Esophagus muscularis mucosa (tissue), 3 donors: ENCODE data around the gene PNMT.

Source experiments
- POLR2A ChIP-seq: fragments of 450-650 bp; IDR thresholded peaks from one replicate; pipeline ENCODE4 v1.6.1; 2017; ENCODE audit warnings: antibody characterized with exemption, moderate library complexity, mild to moderate bottlenecking, low read depth
- TF ChIP-seq, protein P1 (sequence below), 3 experiments: fragments of 200-600 bp in 2 of 3; fragments of 450-650 bp in 1 of 3; sonication (generic) in 2 of 3; IDR thresholded peaks; one replicate each; pipeline ENCODE4 v1.5.1; 2017 to 2019; ENCODE audit warnings: antibody characterized with exemption in 3 of 3, mild to moderate bottlenecking in 2 of 3, moderate library complexity in 1 of 3

GRCh38 chr17:39639043-39639442 lies 29.2 kb upstream of the PNMT start:
- TF ChIP-seq, protein P1, sequence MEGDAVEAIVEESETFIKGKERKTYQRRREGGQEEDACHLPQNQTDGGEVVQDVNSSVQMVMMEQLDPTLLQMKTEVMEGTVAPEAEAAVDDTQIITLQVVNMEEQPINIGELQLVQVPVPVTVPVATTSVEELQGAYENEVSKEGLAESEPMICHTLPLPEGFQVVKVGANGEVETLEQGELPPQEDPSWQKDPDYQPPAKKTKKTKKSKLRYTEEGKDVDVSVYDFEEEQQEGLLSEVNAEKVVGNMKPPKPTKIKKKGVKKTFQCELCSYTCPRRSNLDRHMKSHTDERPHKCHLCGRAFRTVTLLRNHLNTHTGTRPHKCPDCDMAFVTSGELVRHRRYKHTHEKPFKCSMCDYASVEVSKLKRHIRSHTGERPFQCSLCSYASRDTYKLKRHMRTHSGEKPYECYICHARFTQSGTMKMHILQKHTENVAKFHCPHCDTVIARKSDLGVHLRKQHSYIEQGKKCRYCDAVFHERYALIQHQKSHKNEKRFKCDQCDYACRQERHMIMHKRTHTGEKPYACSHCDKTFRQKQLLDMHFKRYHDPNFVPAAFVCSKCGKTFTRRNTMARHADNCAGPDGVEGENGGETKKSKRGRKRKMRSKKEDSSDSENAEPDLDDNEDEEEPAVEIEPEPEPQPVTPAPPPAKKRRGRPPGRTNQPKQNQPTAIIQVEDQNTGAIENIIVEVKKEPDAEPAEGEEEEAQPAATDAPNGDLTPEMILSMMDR (IDR thresholded peaks at IDR 0.05) = no peak
- TF ChIP-seq POLR2A = no peak
